ENCODE data around the gene RYK.

The RYK gene

DNA sequence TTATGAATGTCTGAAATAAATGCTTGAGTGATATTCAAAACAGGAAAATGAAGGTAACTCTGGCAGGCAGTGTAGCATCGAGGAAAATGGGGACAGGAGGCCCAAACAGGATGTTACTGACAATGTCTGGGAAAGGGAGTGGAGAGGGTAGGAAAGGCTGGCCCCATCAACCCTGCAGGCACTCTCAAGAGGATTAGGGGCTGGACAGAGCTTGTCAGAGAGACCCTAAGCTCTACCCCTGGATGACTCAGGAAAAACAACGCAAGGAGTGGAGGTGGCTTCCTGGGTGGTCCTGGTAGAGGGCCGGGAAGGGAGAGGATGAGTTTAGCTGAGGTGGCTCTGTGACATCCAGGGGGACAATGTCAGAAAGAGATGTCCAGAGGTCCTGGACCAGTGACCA lies 106.0 kb downstream of the RYK start:
- ChIA-PET CTCF (no interaction called here), POLR2A (no interaction called here)
- Histone ChIP-seq H3K9me3 (ENCODE audit: control insufficient read depth, insufficient read depth, low read depth, low read length) (no peaks in the 10 kb centered on the region), H3K27ac (ENCODE audit: extremely low read depth, low read depth, low read length) (no peak overlapping the region), H3K4me3 (ENCODE audit: low read depth, low read length) (no peak overlapping the region), H3K36me3 (ENCODE audit: control insufficient read depth in 2 of 2, insufficient read depth in 1 of 2, low read length in 2 of 2) (no peaks in the 10 kb centered on the region), H3K4me1 (ENCODE audit: control insufficient read depth, insufficient read depth, low read length) (no peaks in the 10 kb centered on the region)
- TF ChIP-seq ZNF785 (tag by site-specific recombination; IDR thresholded peaks at IDR 0.05) (no peak), CTCF (tag by site-specific recombination; IDR thresholded peaks at IDR 0.05) (no peak), ZNF704 (tag by site-specific recombination; IDR thresholded peaks at IDR 0.05) (no peak), ZNF654 (tag by site-specific recombination; IDR thresholded peaks at IDR 0.05; ENCODE audit: low read depth) (no peak), ZFP37 (tag by site-specific recombination; IDR thresholded peaks at IDR 0.05) (no peak), ZNF404 (tag by site-specific recombination; IDR thresholded peaks at IDR 0.05) (no peak), KLF17 (tag by site-specific recombination; IDR thresholded peaks at IDR 0.05) (no peak), ZNF549 (tag by site-specific recombination; IDR thresholded peaks at IDR 0.05) (no peak), ZNF768 (tag by site-specific recombination; IDR thresholded peaks at IDR 0.05) (no peak)
- TF ChIP-seq, protein P1, sequence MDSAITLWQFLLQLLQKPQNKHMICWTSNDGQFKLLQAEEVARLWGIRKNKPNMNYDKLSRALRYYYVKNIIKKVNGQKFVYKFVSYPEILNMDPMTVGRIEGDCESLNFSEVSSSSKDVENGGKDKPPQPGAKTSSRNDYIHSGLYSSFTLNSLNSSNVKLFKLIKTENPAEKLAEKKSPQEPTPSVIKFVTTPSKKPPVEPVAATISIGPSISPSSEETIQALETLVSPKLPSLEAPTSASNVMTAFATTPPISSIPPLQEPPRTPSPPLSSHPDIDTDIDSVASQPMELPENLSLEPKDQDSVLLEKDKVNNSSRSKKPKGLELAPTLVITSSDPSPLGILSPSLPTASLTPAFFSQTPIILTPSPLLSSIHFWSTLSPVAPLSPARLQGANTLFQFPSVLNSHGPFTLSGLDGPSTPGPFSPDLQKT (IDR thresholded peaks at IDR 0.05; ENCODE audit: borderline replicate concordance, low read depth, low read length), result no peak
- TF ChIP-seq, protein P2, sequence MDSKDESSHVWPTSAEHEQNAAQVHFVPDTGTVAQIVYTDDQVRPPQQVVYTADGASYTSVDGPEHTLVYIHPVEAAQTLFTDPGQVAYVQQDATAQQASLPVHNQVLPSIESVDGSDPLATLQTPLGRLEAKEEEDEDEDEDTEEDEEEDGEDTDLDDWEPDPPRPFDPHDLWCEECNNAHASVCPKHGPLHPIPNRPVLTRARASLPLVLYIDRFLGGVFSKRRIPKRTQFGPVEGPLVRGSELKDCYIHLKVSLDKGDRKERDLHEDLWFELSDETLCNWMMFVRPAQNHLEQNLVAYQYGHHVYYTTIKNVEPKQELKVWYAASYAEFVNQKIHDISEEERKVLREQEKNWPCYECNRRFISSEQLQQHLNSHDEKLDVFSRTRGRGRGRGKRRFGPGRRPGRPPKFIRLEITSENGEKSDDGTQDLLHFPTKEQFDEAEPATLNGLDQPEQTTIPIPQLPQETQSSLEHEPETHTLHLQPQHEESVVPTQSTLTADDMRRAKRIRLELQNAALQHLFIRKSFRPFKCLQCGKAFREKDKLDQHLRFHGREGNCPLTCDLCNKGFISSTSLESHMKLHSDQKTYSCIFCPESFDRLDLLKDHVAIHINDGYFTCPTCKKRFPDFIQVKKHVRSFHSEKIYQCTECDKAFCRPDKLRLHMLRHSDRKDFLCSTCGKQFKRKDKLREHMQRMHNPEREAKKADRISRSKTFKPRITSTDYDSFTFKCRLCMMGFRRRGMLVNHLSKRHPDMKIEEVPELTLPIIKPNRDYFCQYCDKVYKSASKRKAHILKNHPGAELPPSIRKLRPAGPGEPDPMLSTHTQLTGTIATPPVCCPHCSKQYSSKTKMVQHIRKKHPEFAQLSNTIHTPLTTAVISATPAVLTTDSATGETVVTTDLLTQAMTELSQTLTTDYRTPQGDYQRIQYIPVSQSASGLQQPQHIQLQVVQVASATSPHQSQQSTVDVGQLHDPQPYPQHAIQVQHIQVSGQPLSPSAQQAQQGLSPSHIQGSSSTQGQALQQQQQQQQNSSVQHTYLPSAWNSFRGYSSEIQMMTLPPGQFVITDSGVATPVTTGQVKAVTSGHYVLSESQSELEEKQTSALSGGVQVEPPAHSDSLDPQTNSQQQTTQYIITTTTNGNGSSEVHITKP (tag by site-specific recombination; IDR thresholded peaks at IDR 0.05), result no peak

DNA sequence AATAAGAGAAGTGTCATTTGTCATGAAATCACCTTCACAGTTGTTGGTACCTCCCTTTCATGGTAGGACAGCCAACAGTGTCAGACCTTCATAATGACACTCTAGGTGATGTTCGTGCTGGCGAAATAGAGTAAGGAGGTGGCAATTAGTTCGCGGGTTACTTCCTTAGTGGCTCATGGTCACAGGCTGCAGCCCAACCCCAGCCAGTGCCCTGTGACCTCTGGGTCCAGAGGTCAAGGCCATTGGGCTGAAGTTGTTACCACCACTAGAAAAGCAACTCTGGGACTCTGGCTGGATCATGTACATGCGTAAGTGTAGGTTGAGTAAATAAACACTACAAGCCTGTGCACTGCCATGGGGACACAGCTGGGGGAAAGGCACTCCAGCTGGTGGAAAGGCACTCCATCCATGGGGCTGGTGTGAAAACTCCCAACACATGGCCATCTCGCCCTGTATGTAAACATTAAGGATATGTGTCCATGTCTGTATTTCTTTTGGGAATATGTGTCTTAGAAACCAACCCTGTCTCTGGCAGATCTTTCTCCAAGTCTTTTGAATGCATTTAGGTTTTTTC lies 106.7 kb downstream of the RYK start:
- H3K36me3 ChIP-seq (ENCODE audit: control insufficient read depth in 2 of 2, insufficient read depth in 1 of 2, low read length in 2 of 2), result no peaks in the 10 kb centered on the region
- H3K9me3 ChIP-seq (ENCODE audit: control insufficient read depth, insufficient read depth, low read depth, low read length), result no peaks in the 10 kb centered on the region
- POLR2A ChIA-PET, result no interaction called here
- H3K4me3 ChIP-seq (ENCODE audit: low read depth, low read length), result no peak overlapping the region
- no peaks in the 10 kb centered on the region for H3K4me1 ChIP-seq (ENCODE audit: control insufficient read depth, insufficient read depth, low read length)
- no peak overlapping the region for H3K27ac ChIP-seq (ENCODE audit: extremely low read depth, low read depth, low read length)
- TF ChIP-seq ZNF544 (tag by site-specific recombination; IDR thresholded peaks at IDR 0.05), result no peak
- no peak for TF ChIP-seq ZEB2 (tag by site-specific recombination; IDR thresholded peaks at IDR 0.05)
- TF ChIP-seq ATF2 (tag by site-specific recombination; IDR thresholded peaks at IDR 0.05; ENCODE audit: low read depth), result no peak
- TF ChIP-seq ZSCAN23 (tag by site-specific recombination; IDR thresholded peaks at IDR 0.05), result no peak
- no peak for TF ChIP-seq PRDM6 (tag by site-specific recombination; IDR thresholded peaks at IDR 0.05)
- CTCF ChIA-PET, result no interaction called here

Measured in HEK293 (cell line).